ENCODE results near the gene FRY.

The FRY gene

DNA sequence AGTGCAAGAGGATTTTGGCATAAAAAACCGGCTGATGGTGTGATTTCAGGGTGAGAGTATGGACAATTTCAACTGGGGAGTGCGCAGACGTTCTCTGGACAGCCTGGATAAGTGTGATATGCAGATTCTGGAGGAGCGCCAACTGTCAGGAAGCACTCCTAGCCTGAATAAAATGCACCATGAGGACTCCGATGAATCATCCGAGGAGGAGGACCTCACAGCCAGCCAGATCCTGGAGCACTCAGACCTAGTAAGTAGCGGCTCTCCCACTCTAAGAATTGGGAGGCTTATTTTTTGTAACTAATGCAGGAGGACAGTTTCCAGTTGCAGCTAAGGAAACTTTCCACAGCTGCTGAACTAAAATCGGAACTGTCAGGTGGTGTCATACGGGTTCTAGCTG, 230.0 kb downstream of the FRY start:
- no peaks in the 10 kb centered on the region for H3K9me3 ChIP-seq (ENCODE audit: insufficient read depth, low read depth, low read length)
- no peaks in the 10 kb centered on the region for H3K36me3 ChIP-seq (ENCODE audit: insufficient read depth, low read length)
- no peaks in the 10 kb centered on the region for H3K27me3 ChIP-seq (ENCODE audit: insufficient read depth, low read length, poor library complexity, severe bottlenecking)
- H3K79me2 ChIP-seq (ENCODE audit: insufficient read depth, low read length), result no peaks in the 10 kb centered on the region
- no peaks in the 10 kb centered on the region for H3F3A ChIP-seq (ENCODE audit: low read depth)
- H4K20me1 ChIP-seq (ENCODE audit: insufficient read depth, low read length, poor library complexity, severe bottlenecking), result no peaks in the 10 kb centered on the region
- no peak overlapping the region for H3K9ac ChIP-seq (ENCODE audit: low read depth, low read length, poor library complexity, severe bottlenecking)
- no peaks in the 10 kb centered on the region for H3K9me2 ChIP-seq (replicated peaks; ENCODE audit: low read depth, low read length)
- H2AFZ ChIP-seq (ENCODE audit: low read length), result no peak overlapping the region
- no peak overlapping the region for H3K4me3 ChIP-seq (ENCODE audit: low read length, poor library complexity, severe bottlenecking)
- TF ChIP-seq EZH2phosphoT487 (IDR thresholded peaks at IDR 0.05; ENCODE audit: borderline replicate concordance), result no peak
- no peak for TF ChIP-seq CTCF (conservative IDR thresholded peaks at IDR 0.05; ENCODE audit: low read length)
- H3K4me1 ChIP-seq (ENCODE audit: insufficient read depth, low read length, poor library complexity, severe bottlenecking), result no peaks in the 10 kb centered on the region
- H3K4me2 ChIP-seq (ENCODE audit: low read depth, low read length, poor library complexity, severe bottlenecking), result no peak overlapping the region

DNA sequence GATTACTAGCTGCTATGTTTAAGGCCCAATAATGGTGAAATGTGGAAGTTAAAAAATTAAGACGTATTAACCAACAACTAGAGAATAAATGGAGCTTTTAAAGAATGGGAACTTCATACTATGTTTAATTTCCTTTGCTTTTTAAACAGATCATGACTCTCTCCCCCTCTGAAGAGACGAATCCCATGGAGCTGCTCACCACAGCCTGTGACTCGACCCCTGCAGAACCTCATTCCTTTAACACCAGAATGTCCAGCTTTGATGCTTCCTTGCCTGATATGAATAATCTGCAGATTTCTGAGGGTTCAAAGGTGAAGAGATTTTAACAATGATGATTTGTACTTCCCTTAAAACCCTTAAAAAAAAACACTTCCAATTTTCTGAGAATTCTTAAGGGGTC, 230.6 kb downstream of the FRY start:
- no peak overlapping the region for H3K4me2 ChIP-seq (ENCODE audit: low read depth, low read length, poor library complexity, severe bottlenecking)
- H2AFZ ChIP-seq (ENCODE audit: low read length), result no peak overlapping the region
- TF ChIP-seq CTCF (conservative IDR thresholded peaks at IDR 0.05; ENCODE audit: low read length), result no peak
- no peak for TF ChIP-seq EZH2phosphoT487 (IDR thresholded peaks at IDR 0.05; ENCODE audit: borderline replicate concordance)
- no peaks in the 10 kb centered on the region for H3K4me1 ChIP-seq (ENCODE audit: insufficient read depth, low read length, poor library complexity, severe bottlenecking)
- H3K27me3 ChIP-seq (ENCODE audit: insufficient read depth, low read length, poor library complexity, severe bottlenecking), result no peaks in the 10 kb centered on the region
- no peaks in the 10 kb centered on the region for H3K36me3 ChIP-seq (ENCODE audit: insufficient read depth, low read length)
- no peak overlapping the region for H3K9ac ChIP-seq (ENCODE audit: low read depth, low read length, poor library complexity, severe bottlenecking)
- no peaks in the 10 kb centered on the region for H3K9me2 ChIP-seq (replicated peaks; ENCODE audit: low read depth, low read length)
- H3K9me3 ChIP-seq (ENCODE audit: insufficient read depth, low read depth, low read length), result no peaks in the 10 kb centered on the region
- H4K20me1 ChIP-seq (ENCODE audit: insufficient read depth, low read length, poor library complexity, severe bottlenecking), result no peaks in the 10 kb centered on the region
- H3K4me3 ChIP-seq (ENCODE audit: low read length, poor library complexity, severe bottlenecking), result no peak overlapping the region
- H3F3A ChIP-seq (ENCODE audit: low read depth), result no peaks in the 10 kb centered on the region
- H3K79me2 ChIP-seq (ENCODE audit: insufficient read depth, low read length), result no peaks in the 10 kb centered on the region

- no peaks in the 10 kb centered on the region for H3K36me3 ChIP-seq (ENCODE audit: insufficient read depth, low read length)
- no peak overlapping the region for H3K9ac ChIP-seq (ENCODE audit: low read depth, low read length, poor library complexity, severe bottlenecking)
- no peak overlapping the region for H3K4me2 ChIP-seq (ENCODE audit: low read depth, low read length, poor library complexity, severe bottlenecking)
- no peaks in the 10 kb centered on the region for H3K27me3 ChIP-seq (ENCODE audit: insufficient read depth, low read length, poor library complexity, severe bottlenecking)
- TF ChIP-seq EZH2phosphoT487 (IDR thresholded peaks at IDR 0.05; ENCODE audit: borderline replicate concordance), result no peak
- no peak for TF ChIP-seq CTCF (conservative IDR thresholded peaks at IDR 0.05; ENCODE audit: low read length)
- no peaks in the 10 kb centered on the region for H4K20me1 ChIP-seq (ENCODE audit: insufficient read depth, low read length, poor library complexity, severe bottlenecking)
- H3F3A ChIP-seq (ENCODE audit: low read depth), result no peaks in the 10 kb centered on the region
- no peak overlapping the region for H2AFZ ChIP-seq (ENCODE audit: low read length)
- no peaks in the 10 kb centered on the region for H3K9me2 ChIP-seq (replicated peaks; ENCODE audit: low read depth, low read length)
- H3K9me3 ChIP-seq (ENCODE audit: insufficient read depth, low read depth, low read length), result no peaks in the 10 kb centered on the region
- no peaks in the 10 kb centered on the region for H3K4me1 ChIP-seq (ENCODE audit: insufficient read depth, low read length, poor library complexity, severe bottlenecking)
- no peak overlapping the region for H3K4me3 ChIP-seq (ENCODE audit: low read length, poor library complexity, severe bottlenecking)
- H3K79me2 ChIP-seq (ENCODE audit: insufficient read depth, low read length), result no peaks in the 10 kb centered on the region
Observed at GRCh38 chr13:32262619-32263018, 231.0 kb downstream of the FRY start.
